ENCODE data around the gene LYPD5.

- TF ChIP-seq, protein P1, sequence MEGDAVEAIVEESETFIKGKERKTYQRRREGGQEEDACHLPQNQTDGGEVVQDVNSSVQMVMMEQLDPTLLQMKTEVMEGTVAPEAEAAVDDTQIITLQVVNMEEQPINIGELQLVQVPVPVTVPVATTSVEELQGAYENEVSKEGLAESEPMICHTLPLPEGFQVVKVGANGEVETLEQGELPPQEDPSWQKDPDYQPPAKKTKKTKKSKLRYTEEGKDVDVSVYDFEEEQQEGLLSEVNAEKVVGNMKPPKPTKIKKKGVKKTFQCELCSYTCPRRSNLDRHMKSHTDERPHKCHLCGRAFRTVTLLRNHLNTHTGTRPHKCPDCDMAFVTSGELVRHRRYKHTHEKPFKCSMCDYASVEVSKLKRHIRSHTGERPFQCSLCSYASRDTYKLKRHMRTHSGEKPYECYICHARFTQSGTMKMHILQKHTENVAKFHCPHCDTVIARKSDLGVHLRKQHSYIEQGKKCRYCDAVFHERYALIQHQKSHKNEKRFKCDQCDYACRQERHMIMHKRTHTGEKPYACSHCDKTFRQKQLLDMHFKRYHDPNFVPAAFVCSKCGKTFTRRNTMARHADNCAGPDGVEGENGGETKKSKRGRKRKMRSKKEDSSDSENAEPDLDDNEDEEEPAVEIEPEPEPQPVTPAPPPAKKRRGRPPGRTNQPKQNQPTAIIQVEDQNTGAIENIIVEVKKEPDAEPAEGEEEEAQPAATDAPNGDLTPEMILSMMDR (IDR thresholded peaks at IDR 0.05): no peak
- no peak for TF ChIP-seq POLR2A (IDR thresholded peaks at IDR 0.05)
Measured at GRCh38 chr19:43782689-43783231, 19.5 kb downstream of the LYPD5 start.
